Stimulated activated CD8-positive, alpha-beta memory T cell treated with anti-CD3 and anti-CD28 coated beads, Interleukin-15, amount 100 ng/mL, for 1 hour (primary cell): ENCODE data around the gene UPF3B.
"Not testable (repeated sequence)": the region's sequence is repeated elsewhere in the genome, so short reads cannot be mapped to it uniquely, and the experiment has no call there.

Source experiments
- DNase-seq: peaks from one replicate; pipeline ENCODE4 v3.0.0-alpha.2; 2020; ENCODE audit warnings: low read depth

UPF3B gene

GRCh38 chrX:119824221-119824620 is 28.5 kb downstream of the UPF3B start:
- not testable (repeated sequence) for DNase-seq

GRCh38 chrX:119821703-119822102 is 31.1 kb downstream of the UPF3B start:
- not testable (repeated sequence) for DNase-seq

- no peak for DNase-seq
Measured at GRCh38 chrX:119817130-119817690, 35.6 kb downstream of the UPF3B start.

GRCh38 chrX:119816300-119816699 is 36.5 kb downstream of the UPF3B start:
- DNase-seq = no peak

- DNase-seq = no peak
Measured at GRCh38 chrX:119809185-119809666, 43.5 kb downstream of the UPF3B start.

DNA sequence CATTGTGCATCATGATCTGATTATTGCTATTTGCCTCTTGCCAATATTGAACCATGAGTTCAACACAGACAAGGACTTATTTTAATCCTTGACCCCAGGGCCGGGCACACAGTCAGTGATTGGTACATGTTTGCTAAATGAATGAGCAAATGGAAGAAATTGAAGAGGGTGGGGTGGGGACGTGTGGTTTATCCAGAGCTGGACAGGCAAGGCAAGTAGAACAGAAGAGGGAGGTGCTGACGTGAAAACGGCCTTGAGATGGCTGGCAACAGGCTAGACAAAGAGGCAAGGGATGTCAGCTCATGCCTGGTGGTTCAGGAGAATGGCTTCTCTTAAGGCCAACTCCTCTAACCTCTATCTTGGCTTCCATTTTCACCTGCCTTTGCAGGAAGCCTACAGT is 44.3 kb downstream of the UPF3B start:
- DNase-seq = not testable (repeated sequence)

DNA sequence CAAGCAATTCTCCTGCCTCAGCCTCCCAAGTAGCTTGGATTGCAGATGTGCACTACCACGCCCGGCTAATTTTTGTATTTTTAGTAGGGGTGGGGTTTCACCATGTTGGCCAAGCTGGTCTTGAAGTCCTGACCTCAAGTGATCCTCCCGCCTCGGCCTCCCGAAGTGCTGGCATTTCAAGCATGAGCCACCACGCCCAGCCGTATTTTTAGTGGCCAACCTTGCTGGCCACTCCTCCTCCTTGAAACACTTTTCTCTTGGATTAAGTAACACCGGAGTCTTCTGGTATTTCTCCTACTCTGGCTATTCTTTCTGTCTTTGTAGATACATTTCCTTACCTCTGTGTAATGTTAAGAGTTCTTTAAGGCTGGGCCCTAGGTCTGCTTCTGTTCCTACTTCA is 50.2 kb downstream of the UPF3B start:
- no peak for DNase-seq

DNA sequence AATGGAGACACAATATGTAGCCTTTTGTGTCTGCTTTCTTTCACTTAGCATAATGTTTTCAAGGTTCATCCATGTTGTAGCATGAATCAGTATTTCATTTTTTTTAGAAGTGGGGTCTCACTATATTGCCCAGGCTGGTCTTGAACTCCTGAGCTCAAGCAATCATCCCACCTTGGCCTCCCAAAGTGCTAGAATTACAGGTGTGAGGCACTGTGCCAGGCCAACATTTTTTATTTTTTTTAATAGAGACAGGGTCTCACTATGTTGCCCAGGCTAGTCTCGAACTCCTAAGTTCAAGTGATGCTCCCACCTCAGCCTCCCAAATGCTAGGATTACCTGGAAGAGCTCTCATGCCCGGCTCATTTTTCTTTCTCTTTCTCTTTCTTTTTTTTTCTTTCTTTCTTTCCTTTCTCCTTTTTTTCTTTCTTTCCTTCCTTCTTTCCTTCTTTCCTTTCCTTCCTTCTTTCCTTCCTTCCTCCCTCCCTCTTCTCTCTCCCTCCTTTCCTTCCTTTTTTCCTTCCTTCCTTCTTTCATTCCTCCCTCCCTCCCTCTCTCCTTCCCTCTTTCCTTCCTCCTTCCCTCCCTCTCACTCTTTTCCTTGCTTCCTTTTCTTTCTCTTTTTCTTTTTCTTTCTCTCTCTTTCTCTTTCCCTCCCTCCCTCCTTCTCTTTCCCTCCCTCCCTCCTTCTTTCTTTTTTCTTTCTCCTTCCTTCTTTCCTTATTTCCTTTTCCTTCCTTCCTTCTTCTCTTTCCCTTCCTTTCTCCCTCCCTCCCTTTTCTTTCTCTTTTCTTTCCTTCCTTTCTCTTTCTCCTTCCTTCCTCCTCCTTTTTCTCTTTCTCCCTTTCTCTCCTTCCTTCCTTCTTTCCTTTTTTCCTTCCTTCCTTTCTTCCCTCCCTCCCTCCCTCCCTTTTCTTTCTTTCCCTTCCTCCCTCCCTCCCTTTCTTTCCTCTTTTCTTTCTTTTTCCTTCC is 51.2 kb downstream of the UPF3B start:
- DNase-seq = no peak

- DNase-seq = peak; percentile 50
Measured at GRCh38 chrX:119791437-119792231, 61.1 kb downstream of the UPF3B start, which contains the start of gene RPL39. RPL39 (minus strand) TSS chrX:119791630; CDS start chrX:119791576, 54 bp downstream.

DNA sequence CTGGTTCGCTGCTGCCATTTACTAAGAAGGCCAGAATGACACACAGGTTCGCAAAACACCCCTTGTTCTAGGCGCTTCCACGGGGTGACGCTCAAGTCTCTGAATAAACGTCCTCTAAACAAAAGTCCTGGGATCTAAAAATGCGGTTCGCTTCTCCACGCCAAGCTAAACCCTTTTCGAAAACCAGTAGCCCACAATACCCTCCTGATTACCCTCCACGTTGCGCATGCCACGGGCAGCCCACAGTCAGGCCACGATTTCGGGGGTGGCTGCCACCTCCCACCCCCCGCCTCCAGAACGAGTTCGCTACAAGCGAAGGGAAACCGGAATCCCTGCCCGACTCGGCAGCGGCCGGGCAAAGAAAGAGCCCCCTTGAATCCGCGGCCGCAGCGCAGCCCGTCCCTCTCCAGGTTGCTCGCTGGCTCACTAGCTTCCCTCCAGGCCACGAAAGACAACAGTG is 61.8 kb downstream of the UPF3B start:
- peak; percentile 4 for DNase-seq

GRCh38 chrX:119784747-119785446 is 67.9 kb downstream of the UPF3B start:
- peak; percentile 10 for DNase-seq
